Right lobe of liver (tissue), 4 donors: ENCODE results near the gene GOLGA1.

Source experiments
- CTCF ChIP-seq, 4 donors: fragments of 200-600 bp in 3 of 4; fragments of 450-650 bp in 1 of 4; IDR thresholded peaks; one replicate each; pipeline versions ENCODE4 v1.5.1 to v1.8.0; 2016 to 2022; ENCODE audit warnings: antibody characterized with exemption in 4 of 4, mild to moderate bottlenecking in 2 of 4
- POLR2A ChIP-seq: fragments of 450-650 bp; IDR thresholded peaks from one replicate; pipeline ENCODE4 v1.6.1; 2017; ENCODE audit warnings: antibody characterized with exemption, mild to moderate bottlenecking
- donor health status: DM: no; HTN: no; CAD: no.
- donor health status: DM: no; HTN: no; CAD: no.
- donor health status: DM: no; HTN: yes; CAD: no.

- TF ChIP-seq CTCF (IDR thresholded peaks at IDR 0.05) (no peak), POLR2A (no peak)
Observed at GRCh38 chr9:124828489-124829333, 112.2 kb downstream of the GOLGA1 start.
